HepG2 (cell line): Measurements from ENCODE around the gene SFT2D2. TPM values are rescaled to one million over a fixed set of nuclear protein-coding genes. Genes with fewer than 3 reads are reported as not detected.

Experiments used
- ARHGAP35 ChIP-seq: sonication (generic); formaldehyde crosslinking; IDR thresholded peaks from 2 replicates; pipeline ENCODE4 v1.9.0; 2022; ENCODE audit warnings: mild to moderate bottlenecking, inconsistent platforms, moderate library complexity, missing genetic modification reagents, borderline replicate concordance
- ETV6 ChIP-seq: sonication (generic); formaldehyde crosslinking; conservative IDR thresholded peaks from 2 replicates; pipeline ENCODE4 v1.4.0; 2020; ENCODE audit warnings: missing genetic modification reagents
- FOXP4 ChIP-seq: sonication (generic); formaldehyde crosslinking; IDR thresholded peaks from 2 replicates; pipeline ENCODE4 v1.4.0; 2020; ENCODE audit warnings: missing genetic modification reagents
- HES4 ChIP-seq: sonication (generic); formaldehyde crosslinking; IDR thresholded peaks from 2 replicates; pipeline ENCODE4 v1.9.0; 2021; ENCODE audit warnings: mild to moderate bottlenecking, missing genetic modification reagents, borderline replicate concordance
- NFAT5 ChIP-seq: sonication (generic); formaldehyde crosslinking; IDR thresholded peaks from 2 replicates; pipeline ENCODE4 v1.4.0; 2020; ENCODE audit warnings: missing genetic modification reagents
- PATZ1 ChIP-seq: sonication (generic); formaldehyde crosslinking; IDR thresholded peaks from 2 replicates; pipeline ENCODE4 v1.4.0; 2020; ENCODE audit warnings: missing genetic modification reagents
- RXRA ChIP-seq: sonication (generic); formaldehyde crosslinking; IDR thresholded peaks from 2 replicates; pipeline ENCODE4 v1.5.1; 2020; ENCODE audit warnings: missing genetic modification reagents
- THAP7 ChIP-seq: sonication (generic); formaldehyde crosslinking; IDR thresholded peaks from 2 replicates; pipeline ENCODE4 v1.8.1; 2023; ENCODE audit warnings: mild to moderate bottlenecking, missing genetic modification reagents
- WIZ ChIP-seq: sonication (generic); formaldehyde crosslinking; IDR thresholded peaks from 2 replicates; pipeline ENCODE4 v1.5.1; 2020; ENCODE audit warnings: mild to moderate bottlenecking, missing genetic modification reagents
- YEATS2 ChIP-seq: sonication (generic); formaldehyde crosslinking; IDR thresholded peaks from 2 replicates; pipeline ENCODE4 v1.4.0; 2020; ENCODE audit warnings: missing genetic modification reagents, borderline replicate concordance
- ZBTB7B ChIP-seq: sonication (generic); formaldehyde crosslinking; IDR thresholded peaks from 2 replicates; pipeline ENCODE4 v1.4.0; 2020; ENCODE audit warnings: missing genetic modification reagents
- ZFYVE20 ChIP-seq: sonication (generic); formaldehyde crosslinking; IDR thresholded peaks from 2 replicates; pipeline ENCODE4 v1.8.0; 2023; ENCODE audit warnings: low read depth, mild to moderate bottlenecking, moderate library complexity, missing genetic modification reagents, borderline replicate concordance
- ZNF18 ChIP-seq: sonication (generic); formaldehyde crosslinking; IDR thresholded peaks from 2 replicates; pipeline ENCODE4 v1.8.0; 2022; ENCODE audit warnings: mild to moderate bottlenecking, missing genetic modification reagents; ENCODE audit not compliant: insufficient replicate concordance
- ZNF441 ChIP-seq: sonication (generic); formaldehyde crosslinking; IDR thresholded peaks from 2 replicates; pipeline ENCODE4 v1.7.0; 2021; ENCODE audit warnings: missing genetic modification reagents, borderline replicate concordance
- ZNF572 ChIP-seq: sonication (generic); formaldehyde crosslinking; IDR thresholded peaks from 2 replicates; pipeline ENCODE4 v1.5.1; 2020; ENCODE audit warnings: mild to moderate bottlenecking, missing genetic modification reagents
- ZNF841 ChIP-seq: sonication (generic); formaldehyde crosslinking; IDR thresholded peaks from 2 replicates; pipeline ENCODE4 v1.8.1; 2023; ENCODE audit warnings: missing genetic modification reagents, borderline replicate concordance
- polyA plus RNA-seq, 8 experiments: library from polyadenylated mRNA; depleted of rRNA in 3 of 8; stranded (reverse) in 7 of 8; unstranded in 1 of 8; fragments of >200 nt; fragmentation: Illumina TruSeq in 4 of 8; extraction: Trizol in 4 of 8; gene quantifications; 2 replicates each; pipeline versions ENCODE4 v1.2.1 to v1.2.3, GENCODE V29; 2011 to 2016; ENCODE audit warnings: low read depth in 4 of 8, missing spikeins in 1 of 8, mixed read lengths in 1 of 8; ENCODE audit not compliant: insufficient read depth in 1 of 8
- total RNA-seq, 5 experiments: library from RNA; depleted of rRNA; stranded (reverse); fragments of >200 nt; fragmentation: Illumina TruSeq; extraction: Trizol; gene quantifications; 2 replicates each; pipeline ENCODE4 v1.2.3, GENCODE V29; 2016; ENCODE audit warnings: low read depth in 1 of 5

Gene SFT2D2
- total and polyA plus RNA-seq, 2 of the 13 experiments (the other 11 are each of a cell fraction or from before 2014, with no cell fraction given), result 10.0 to 28.8 TPM

GRCh38 chr1:168225476-168226190 is at the start of gene SFT2D2 (continued):
- TF ChIP-seq ETV6 (CRISPR knock-in tag) (0 out of 2 replicates have a peak, but pooled peaks have one; percentile 17), ZFYVE20 (CRISPR knock-in tag) (peak; percentile 83; the same call in 1 of the 2 replicates), ARHGAP35 (CRISPR knock-in tag) (peak; percentile 76; the same call in 1 of the 2 replicates), ZNF18 (CRISPR knock-in tag) (peak; percentile 72), WIZ (CRISPR knock-in tag) (peak; percentile 40; the same call in 1 of the 2 replicates), THAP7 (CRISPR knock-in tag) (peak; percentile 21), YEATS2 (CRISPR knock-in tag) (peak; percentile 40; the same call in 1 of the 2 replicates), HES4 (CRISPR knock-in tag) (peak; percentile 92), NFAT5 (CRISPR knock-in tag) (peak; percentile 82), ZNF441 (CRISPR knock-in tag) (peak; percentile 91), ZNF572 (CRISPR knock-in tag) (no peak), RXRA (CRISPR knock-in tag) (no peak), ZBTB7B (CRISPR knock-in tag) (peak; percentile 93), FOXP4 (CRISPR knock-in tag) (no peak), PATZ1 (peak; percentile 85), ZNF841 (CRISPR knock-in tag) (peak; percentile 76)
